HCT116 (cell line): Measurements from ENCODE around the gene CTRB2. TPM values are rescaled to one million over a fixed set of nuclear protein-coding genes. Genes with fewer than 3 reads are reported as not detected.

Experiments used
- ATAC-seq: fragments of 200-7000 bp; cut with Tn5 transposase; 2 replicates; pipeline ENCODE4 v1.9.1; 2020; ENCODE audit warnings: mild to moderate bottlenecking, moderate library complexity
- BruUV-seq: library from RNA; stranded (reverse); fragments of 400-500 nt; replicated peaks from 2 replicates; lab custom pipeline; 2021; lab: Mats Ljungman, UMichigan
- CTCF ChIA-PET: fragments of 300-600 bp; sonication (Branson Sonifier 250); formaldehyde crosslinking; loops from one replicate; lab custom pipeline; 2021; ENCODE audit warnings: antibody characterized with exemption; lab: Charles Lee
- POLR2A ChIA-PET: fragments of 300-600, 350-600 bp; sonication (Branson Sonifier 250); formaldehyde crosslinking; loops from one replicate; lab custom pipeline; 2021; ENCODE audit warnings: antibody characterized with exemption; lab: Charles Lee
- RAD21 ChIA-PET, 2 experiments: fragments of 300-600 bp; sonication (Branson Sonifier 250); formaldehyde crosslinking; loops; one replicate each; lab custom pipeline; 2023; ENCODE audit warnings: low total read pairs in 2 of 2; ENCODE audit not compliant: uncharacterized antibody in 2 of 2, unreplicated experiment in 2 of 2, low non-redundant PET in 1 of 2; lab: Charles Lee
- DNase-seq: peaks from one replicate; pipeline ENCODE4 v3.0.0-alpha.2; 2010; ENCODE audit warnings: low read depth, low spot score
- H2AFZ ChIP-seq: fragments of 200-600 bp; shearing (Covaris generic), sonication (generic); 2 replicates; pipeline ENCODE4 v1.6.1; 2017; ENCODE audit warnings: low read depth, mixed run types, mixed read lengths, antibody characterized with exemption, low read length; ENCODE audit not compliant: poor library complexity, severe bottlenecking
- H3K27ac ChIP-seq: 2 replicates; pipeline ENCODE4 v1.5.1; 2012; ENCODE audit warnings: low read depth, low read length
- H3K27me3 ChIP-seq: fragments of 200-600 bp; sonication (generic); 2 replicates; pipeline ENCODE4 v1.6.1; 2016; ENCODE audit warnings: mixed run types, low read length, mixed read lengths; ENCODE audit not compliant: insufficient read depth
- H3K36me3 ChIP-seq, 2 experiments: fragments of 200-500 bp in 1 of 2; fragments of 200-600 bp in 1 of 2; sonication (Bioruptor generic) in 1 of 2; sonication (generic) in 1 of 2; 2 replicates each; pipeline versions ENCODE4 v1.5.1 to v1.6.1; 2014 to 2016; ENCODE audit warnings: low read length in 2 of 2, inconsistent platforms in 1 of 2, mixed read lengths in 1 of 2, mixed run types in 1 of 2; ENCODE audit not compliant: insufficient read depth in 2 of 2, control insufficient read depth in 1 of 2
- H3K4me1 ChIP-seq, 2 experiments: fragments of 200-600 bp in 1 of 2; sonication (generic) in 1 of 2; 2 replicates each; pipeline versions ENCODE4 v1.5.1 to v1.6.1; 2012 to 2017; ENCODE audit warnings: low read length in 2 of 2, inconsistent platforms in 1 of 2, mild to moderate bottlenecking in 1 of 2, mixed read lengths in 1 of 2, mixed run types in 1 of 2, moderate library complexity in 1 of 2; ENCODE audit not compliant: insufficient read depth in 2 of 2, control insufficient read depth in 1 of 2
- H3K4me2 ChIP-seq: fragments of 200-600 bp; sonication (generic); 2 replicates; pipeline ENCODE4 v1.6.1; 2017; ENCODE audit warnings: mixed run types, low read length, mixed read lengths
- H3K4me3 ChIP-seq, 2 experiments: fragments of 200-600 bp in 1 of 2; sonication (generic) in 1 of 2; replicated peaks in 1 of 2; 2 replicates each; pipeline ENCODE4 v1.5.1; 2011 to 2016; ENCODE audit warnings: low read length in 2 of 2, control low read depth in 1 of 2, low read depth in 1 of 2, mild to moderate bottlenecking in 1 of 2, mixed read lengths in 1 of 2, mixed run types in 1 of 2
- H3K79me2 ChIP-seq: fragments of 200-600 bp; sonication (generic); 2 replicates; pipeline ENCODE4 v1.6.1; 2017; ENCODE audit warnings: mild to moderate bottlenecking, mixed run types, low read length, moderate library complexity, mixed read lengths; ENCODE audit not compliant: insufficient read depth
- H3K9ac ChIP-seq: fragments of 200-600 bp; sonication (generic); 2 replicates; pipeline ENCODE4 v1.6.1; 2016; ENCODE audit warnings: low read length, mixed read lengths
- H3K9me2 ChIP-seq: fragments of 200-600 bp; sonication (generic), shearing (Covaris generic); 2 replicates; pipeline ENCODE4 v1.6.1; 2017; ENCODE audit warnings: mixed run types, mild to moderate bottlenecking, moderate library complexity; ENCODE audit not compliant: insufficient read depth
- H3K9me3 ChIP-seq, 2 experiments: fragments of 200-500 bp in 1 of 2; fragments of 200-600 bp in 1 of 2; sonication (Bioruptor generic) in 1 of 2; sonication (generic) in 1 of 2; 2 replicates each; pipeline ENCODE4 v1.6.1; 2014 to 2017; ENCODE audit warnings: low read length in 2 of 2, mixed read lengths in 2 of 2, inconsistent platforms in 1 of 2, low read depth in 1 of 2, mild to moderate bottlenecking in 1 of 2, mixed run types in 1 of 2, moderate library complexity in 1 of 2; ENCODE audit not compliant: control insufficient read depth in 1 of 2, insufficient read depth in 1 of 2
- H4K20me1 ChIP-seq: fragments of 200-600 bp; sonication (generic), shearing (Covaris generic); 2 replicates; pipeline ENCODE4 v1.6.1; 2017; ENCODE audit warnings: mixed run types, mild to moderate bottlenecking, moderate library complexity; ENCODE audit not compliant: insufficient read depth
- ATF3 ChIP-seq: IDR thresholded peaks from 2 replicates; pipeline ENCODE4 v1.6.1; 2012
- CEBPB ChIP-seq: IDR thresholded peaks from 2 replicates; pipeline ENCODE4 v1.6.1; 2012; ENCODE audit warnings: low read depth
- JUND ChIP-seq: IDR thresholded peaks from 2 replicates; pipeline ENCODE4 v1.6.1; 2012
- MAX ChIP-seq: IDR thresholded peaks from 2 replicates; pipeline ENCODE4 v1.6.1; 2012
- REST ChIP-seq: IDR thresholded peaks from 2 replicates; pipeline ENCODE4 v1.6.1; 2012; ENCODE audit warnings: low read depth
- SRF ChIP-seq: IDR thresholded peaks from 2 replicates; pipeline ENCODE4 v1.6.1; 2012; ENCODE audit warnings: low read depth
- TCF7L2 ChIP-seq: IDR thresholded peaks from 2 replicates; pipeline ENCODE4 v1.7.0; 2011; ENCODE audit warnings: borderline replicate concordance, inconsistent platforms; ENCODE audit not compliant: insufficient read depth, insufficient read length; ENCODE audit errors: extremely low read depth
- YY1 ChIP-seq: IDR thresholded peaks from 2 replicates; pipeline ENCODE4 v1.6.1; 2011; ENCODE audit warnings: low read length, low read depth, moderate library complexity, mild to moderate bottlenecking; ENCODE audit not compliant: insufficient replicate concordance; ENCODE audit errors: extremely low read depth
- intact Hi-C: fragments of 100-400 bp; cut with micrococcal nuclease; formaldehyde crosslinking; loops from 2 replicates; pipeline ENCODE4 v1.10.0; 2022
- total RNA-seq: library from RNA; stranded (reverse); gene quantifications from one replicate; pipeline ENCODE4 v1.2.1, GENCODE V29; 2021; ENCODE audit not compliant: unreplicated experiment

CTRB2 gene
- total RNA-seq, 1 experiment from 2014 or later = 10.0 TPM

- peaks cover 0 to 4% of the 10 kb centered on the region in 2 experiments; a peak in 1 of 4 replicates for H3K4me1 ChIP-seq
- ChIA-PET CTCF (no interaction called here), POLR2A (no interaction called here), RAD21 (interaction anchor here in 1 of 2 experiments (0.6 kb wide), 1 partner anchor 216 kb away, joined by 3 read pairs; no protein-coding TSS in a partner anchor)
- intact Hi-C loops = loop anchor here (5.0 kb wide), 1 partner anchor 425 kb away; the partner anchor contains the start of gene ADAT1
- no peaks in the 10 kb centered on the region for H3K79me2 ChIP-seq
- no peaks in the 10 kb centered on the region for H3K36me3 ChIP-seq
- H4K20me1 ChIP-seq = no peaks in the 10 kb centered on the region
- TF ChIP-seq MAX = no peak
- no peak for TF ChIP-seq JUND
- TF ChIP-seq REST = no peak
- TF ChIP-seq TCF7L2 = no peak
- TF ChIP-seq ATF3 = no peak
- TF ChIP-seq CEBPB = no peak
- no peak for TF ChIP-seq YY1
- TF ChIP-seq SRF = no peak
- BruUV-seq = no TSS peak
- H3K9me3 ChIP-seq = no peaks in the 10 kb centered on the region
- H3K9me2 ChIP-seq = no peaks in the 10 kb centered on the region
- no peak overlapping the region for H2AFZ ChIP-seq
- H3K4me2 ChIP-seq = no peak overlapping the region
- DNase-seq (no peak), ATAC-seq (no peak)
- no peak overlapping the region for H3K4me3 ChIP-seq
- H3K27ac ChIP-seq = no peak overlapping the region
- H3K27me3 ChIP-seq = no peaks in the 10 kb centered on the region; the same call in 1 of the 2 replicates
- no peak overlapping the region for H3K9ac ChIP-seq
These were observed 10.1 kb downstream of the CTRB2 start for GRCh38 chr16:75196836-75197235.
